Mononuclear cell (primary cell): Measurements from ENCODE around the gene LNPK. TPM values are rescaled to one million over a fixed set of nuclear protein-coding genes. Genes with fewer than 3 reads are reported as not detected.
"Not testable (repeated sequence)": the region's sequence is repeated elsewhere in the genome, so short reads cannot be mapped to it uniquely, and the experiment has no call there.

Source experiments
- H3K27me3 ChIP-seq: 2 replicates; pipeline ENCODE4 v1.6.0; 2011; ENCODE audit warnings: low read length, control low read depth; ENCODE audit not compliant: insufficient read depth
- H3K4me1 ChIP-seq: 2 replicates; pipeline ENCODE4 v1.5.1; 2011; ENCODE audit warnings: mild to moderate bottlenecking, low read length, control low read depth; ENCODE audit not compliant: insufficient read depth
- H3K4me3 ChIP-seq: 2 replicates; pipeline ENCODE4 v1.5.1; 2011; ENCODE audit warnings: mild to moderate bottlenecking, low read length, moderate library complexity
- H3K9me3 ChIP-seq: 2 replicates; pipeline ENCODE4 v1.5.1; 2011; ENCODE audit warnings: low read depth, mild to moderate bottlenecking, control low read depth, low read length
- total RNA-seq: library from RNA; depleted of rRNA; stranded (reverse); fragments of >200 nt; gene quantifications from one replicate; pipeline ENCODE4 v1.2.3, GENCODE V29; 2012

The LNPK gene
- total RNA-seq, 1 donor, result 17.4 TPM

DNA sequence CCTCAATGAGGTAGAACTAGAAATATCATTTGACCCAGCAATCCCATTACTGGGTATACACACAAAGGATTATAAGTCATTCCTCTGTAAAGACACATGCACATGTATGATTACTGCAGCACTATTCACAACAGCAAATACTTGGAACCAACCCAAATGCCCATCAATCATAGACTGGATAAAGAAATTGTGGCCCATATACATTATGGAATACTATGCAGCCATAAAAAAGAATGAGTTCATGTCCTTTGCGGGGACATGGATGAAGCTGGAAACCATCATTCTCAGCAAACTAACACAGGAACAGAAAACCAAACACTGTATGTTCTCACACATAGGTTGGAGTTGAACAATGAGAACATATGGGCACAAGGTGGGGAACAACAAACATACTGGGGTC is 106.1 kb downstream of the LNPK start:
- H3K27me3 ChIP-seq, H3K4me3 ChIP-seq, H3K9me3 ChIP-seq, H3K4me1 ChIP-seq: not testable (repeated sequence)

DNA sequence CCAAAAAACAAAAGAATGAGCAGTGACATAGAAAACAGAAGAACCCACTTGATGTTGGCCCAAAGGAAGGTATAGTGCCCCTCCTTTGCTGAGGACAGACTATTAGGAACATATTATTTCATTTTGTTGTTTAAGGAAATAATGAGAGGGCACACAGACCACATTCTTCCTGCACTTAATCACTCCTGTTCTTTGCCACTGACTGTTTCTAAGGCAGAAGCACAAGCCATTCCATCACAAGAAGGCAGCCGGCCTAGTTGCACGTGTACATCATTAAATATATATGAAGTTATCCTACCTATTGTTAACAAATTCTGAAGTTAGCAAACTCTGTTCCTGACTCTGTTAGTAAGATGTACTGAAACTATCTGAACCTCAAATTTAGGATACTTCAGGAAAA is 110.0 kb downstream of the LNPK start:
- Histone ChIP-seq H3K9me3 (no peaks in the 10 kb centered on the region), H3K4me3 (no peak overlapping the region), H3K27me3 (peaks cover 2% of the 10 kb centered on the region), H3K4me1 (no peaks in the 10 kb centered on the region)

DNA sequence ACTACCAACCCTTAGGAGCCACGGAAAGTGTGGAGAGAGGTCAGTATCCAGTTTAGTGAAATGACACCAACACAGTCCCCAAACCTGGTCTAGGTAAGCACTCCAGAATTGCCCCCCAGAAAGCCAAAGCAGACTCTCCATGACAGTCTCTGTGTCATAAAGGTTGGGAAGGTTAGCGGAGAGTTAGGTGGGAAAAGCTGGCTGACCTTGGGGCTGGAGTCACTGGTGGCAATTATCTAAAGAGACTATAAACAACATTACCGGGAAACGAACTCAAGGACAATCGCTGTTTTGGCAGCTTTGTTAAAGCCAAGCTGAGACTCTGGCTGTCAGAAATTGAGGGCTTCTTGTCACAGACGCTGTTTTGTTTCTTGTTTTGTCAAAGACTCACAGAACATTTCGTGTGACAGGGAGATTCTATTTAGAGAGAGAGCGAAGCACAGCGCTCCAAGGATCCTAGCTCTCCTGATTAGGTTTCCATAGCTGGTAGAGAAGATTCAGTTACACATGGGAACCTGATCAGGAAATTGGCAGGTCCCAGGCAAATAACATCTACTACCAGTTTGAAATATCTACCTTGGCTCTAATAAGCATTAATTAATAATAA is 111.3 kb downstream of the LNPK start:
- Histone ChIP-seq H3K27me3 (peaks cover 6% of the 10 kb centered on the region), H3K4me1 (no peaks in the 10 kb centered on the region), H3K9me3 (no peaks in the 10 kb centered on the region), H3K4me3 (no peak overlapping the region)

- Histone ChIP-seq H3K9me3 (no peaks in the 10 kb centered on the region), H3K4me3 (no peak overlapping the region), H3K27me3 (peaks cover 6% of the 10 kb centered on the region), H3K4me1 (no peaks in the 10 kb centered on the region)
Observed at GRCh38 chr2:175889701-175890302, 112.3 kb downstream of the LNPK start.

- H3K4me1 ChIP-seq, result no peaks in the 10 kb centered on the region
- H3K4me3 ChIP-seq, result no peak overlapping the region
- peaks cover 6% of the 10 kb centered on the region for H3K27me3 ChIP-seq
- H3K9me3 ChIP-seq, result no peaks in the 10 kb centered on the region
Observed at GRCh38 chr2:175887776-175888175, 114.3 kb downstream of the LNPK start.

GRCh38 chr2:175884697-175885393 is 117.2 kb downstream of the LNPK start:
- Histone ChIP-seq H3K27me3 (peaks cover 3% of the 10 kb centered on the region), H3K4me3 (no peak overlapping the region), H3K4me1 (no peaks in the 10 kb centered on the region), H3K9me3 (no peaks in the 10 kb centered on the region)

DNA sequence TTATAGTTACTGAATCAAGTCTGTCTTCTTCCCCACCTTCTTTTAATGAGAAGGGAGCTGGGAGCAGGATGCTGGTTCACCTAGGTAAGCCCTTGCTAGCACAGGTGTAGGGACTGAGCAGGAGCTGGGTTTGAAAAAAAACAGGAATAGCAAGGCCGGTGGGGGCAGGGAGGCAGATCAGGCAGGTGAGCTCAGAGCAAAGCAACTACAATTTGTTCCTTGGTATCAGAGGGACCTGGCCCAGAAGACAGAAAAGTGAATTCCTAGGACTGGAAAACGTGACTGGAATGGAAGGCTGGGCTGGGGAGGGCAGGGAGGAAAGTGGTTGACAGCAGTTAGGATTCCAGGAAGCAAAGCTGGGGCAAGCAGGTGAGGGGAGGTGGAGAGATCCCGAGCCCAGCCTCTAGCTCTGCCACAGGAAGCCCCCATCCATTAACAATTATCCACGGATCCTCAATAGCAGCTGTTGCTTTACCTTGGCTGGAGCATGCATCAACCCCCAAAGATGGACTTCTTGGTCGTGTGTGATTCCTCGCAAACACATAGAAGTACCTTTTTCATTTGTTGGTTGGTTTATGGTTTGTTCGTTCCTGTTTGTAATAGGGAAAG is 118.4 kb downstream of the LNPK start:
- no peak overlapping the region for H3K4me3 ChIP-seq
- H3K27me3 ChIP-seq, result peaks cover 3% of the 10 kb centered on the region
- no peaks in the 10 kb centered on the region for H3K4me1 ChIP-seq
- no peaks in the 10 kb centered on the region for H3K9me3 ChIP-seq

- H3K4me1 ChIP-seq, result no peaks in the 10 kb centered on the region
- no peak overlapping the region for H3K4me3 ChIP-seq
- no peaks in the 10 kb centered on the region for H3K9me3 ChIP-seq
- H3K27me3 ChIP-seq, result no peaks in the 10 kb centered on the region
Observed at GRCh38 chr2:175879679-175880078, 122.4 kb downstream of the LNPK start.

DNA sequence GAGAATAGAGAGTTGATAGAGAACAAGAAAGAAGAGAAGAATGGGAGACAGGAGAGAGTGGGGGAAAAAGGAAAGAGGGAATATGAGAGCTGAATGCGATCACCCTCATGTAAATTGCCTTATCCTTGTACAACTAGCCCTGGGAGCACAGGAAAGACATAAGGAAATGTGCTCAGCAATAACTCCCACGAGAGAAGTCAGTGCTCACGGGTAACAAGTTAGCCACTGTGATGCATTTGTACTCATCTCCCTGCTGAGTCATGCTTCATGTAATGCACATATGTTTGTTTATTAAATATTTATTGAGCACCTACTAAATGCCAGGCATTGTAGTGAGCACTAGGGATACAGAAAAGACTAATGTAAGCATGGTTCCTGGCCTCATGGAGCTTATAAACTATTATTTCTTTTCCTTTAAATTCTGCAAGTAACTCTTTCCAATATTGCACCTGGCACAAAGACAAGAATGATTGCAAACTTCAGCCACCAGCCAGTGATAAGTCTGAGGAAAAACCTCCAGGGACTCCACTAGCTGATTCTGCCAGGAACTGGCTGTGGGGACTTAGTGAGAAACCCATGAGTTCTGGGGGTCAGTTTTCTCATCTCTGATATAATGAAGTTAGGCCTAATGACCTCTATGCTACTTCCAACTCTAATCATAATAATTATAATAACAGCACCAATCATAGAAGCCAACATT is 124.1 kb downstream of the LNPK start:
- H3K4me1 ChIP-seq, result no peaks in the 10 kb centered on the region
- no peak overlapping the region for H3K4me3 ChIP-seq
- H3K27me3 ChIP-seq, result no peaks in the 10 kb centered on the region
- no peaks in the 10 kb centered on the region for H3K9me3 ChIP-seq

DNA sequence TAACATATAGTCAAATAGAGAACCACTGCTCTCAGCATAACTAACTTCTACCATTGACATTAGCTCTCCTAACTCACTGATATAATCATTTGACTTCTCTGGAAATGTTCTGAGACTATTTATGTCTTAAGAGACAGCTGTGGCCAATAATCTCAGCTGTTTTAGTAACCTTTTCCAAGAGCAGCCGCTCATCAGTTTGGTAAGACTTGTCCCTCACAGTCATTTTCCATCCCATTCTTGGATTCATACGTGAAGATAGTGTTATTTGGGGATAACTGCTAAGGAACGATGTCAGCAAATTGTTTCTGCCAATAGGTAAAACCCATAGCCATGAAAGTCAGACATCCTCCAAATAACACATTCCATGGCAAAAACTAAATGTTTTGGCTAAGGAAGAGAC is 127.8 kb downstream of the LNPK start:
- no peaks in the 10 kb centered on the region for H3K27me3 ChIP-seq
- H3K4me3 ChIP-seq, result no peak overlapping the region
- no peaks in the 10 kb centered on the region for H3K4me1 ChIP-seq
- H3K9me3 ChIP-seq, result no peaks in the 10 kb centered on the region

Other genes with a start within 250 kb of the LNPK start
- not detected for gene EVX2, start 81.7 kb upstream of the LNPK start, total RNA-seq
- gene HOXD13, start 90.5 kb upstream of the LNPK start, total RNA-seq, result not detected
- not detected for gene HOXD12, start 97.5 kb upstream of the LNPK start, total RNA-seq
- gene HOXD11, start 105.0 kb upstream of the LNPK start, total RNA-seq, result not detected
- gene HOXD10, start 114.5 kb upstream of the LNPK start, total RNA-seq, result not detected
- not detected for gene HOXD9, start 120.5 kb upstream of the LNPK start, total RNA-seq
- not detected for gene HOXD8, start 127.4 kb upstream of the LNPK start, total RNA-seq
- gene HOXD4, start 149.3 kb upstream of the LNPK start, total RNA-seq, result 0.21 TPM
- gene HOXD3, start 155.0 kb upstream of the LNPK start, total RNA-seq, result not detected
- gene HOXD1, start 186.4 kb upstream of the LNPK start, total RNA-seq, result not detected